ENCODE results near the gene EPSTI1.
A peak's percentile ranks its signal among the peaks of the same experiment; 100 is the strongest.

The EPSTI1 gene

DNA sequence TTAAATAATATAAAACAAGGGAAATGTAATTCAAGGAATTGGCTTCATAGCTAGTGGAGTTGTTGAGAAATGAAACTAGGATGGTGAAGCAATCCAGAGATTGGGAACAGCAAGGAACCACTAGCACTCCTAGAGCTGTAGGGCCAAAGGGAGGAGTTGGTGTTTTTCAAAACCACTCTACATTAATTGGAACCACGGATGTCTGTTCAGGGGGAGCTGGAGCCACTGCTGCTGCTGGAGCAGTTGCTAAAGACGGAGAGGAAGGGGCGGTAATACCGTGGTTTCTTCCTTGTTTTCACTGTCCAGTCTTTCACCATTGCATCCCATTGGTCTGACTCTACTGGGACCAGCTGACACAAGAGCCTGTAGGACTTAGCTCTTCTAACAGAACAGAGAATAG lies 39.8 kb upstream of the EPSTI1 start:
- TF ChIP-seq, protein P1, sequence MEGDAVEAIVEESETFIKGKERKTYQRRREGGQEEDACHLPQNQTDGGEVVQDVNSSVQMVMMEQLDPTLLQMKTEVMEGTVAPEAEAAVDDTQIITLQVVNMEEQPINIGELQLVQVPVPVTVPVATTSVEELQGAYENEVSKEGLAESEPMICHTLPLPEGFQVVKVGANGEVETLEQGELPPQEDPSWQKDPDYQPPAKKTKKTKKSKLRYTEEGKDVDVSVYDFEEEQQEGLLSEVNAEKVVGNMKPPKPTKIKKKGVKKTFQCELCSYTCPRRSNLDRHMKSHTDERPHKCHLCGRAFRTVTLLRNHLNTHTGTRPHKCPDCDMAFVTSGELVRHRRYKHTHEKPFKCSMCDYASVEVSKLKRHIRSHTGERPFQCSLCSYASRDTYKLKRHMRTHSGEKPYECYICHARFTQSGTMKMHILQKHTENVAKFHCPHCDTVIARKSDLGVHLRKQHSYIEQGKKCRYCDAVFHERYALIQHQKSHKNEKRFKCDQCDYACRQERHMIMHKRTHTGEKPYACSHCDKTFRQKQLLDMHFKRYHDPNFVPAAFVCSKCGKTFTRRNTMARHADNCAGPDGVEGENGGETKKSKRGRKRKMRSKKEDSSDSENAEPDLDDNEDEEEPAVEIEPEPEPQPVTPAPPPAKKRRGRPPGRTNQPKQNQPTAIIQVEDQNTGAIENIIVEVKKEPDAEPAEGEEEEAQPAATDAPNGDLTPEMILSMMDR (IDR thresholded peaks at IDR 0.05; ENCODE audit: control extremely low read depth, extremely low read depth, low read depth, missing control alignments) = no peak
- CTCF ChIA-PET = interaction anchor here (1.5 to 2.5 kb wide), 2 partner anchors 10 to 62 kb away, joined by 3 to 8 read pairs; no protein-coding TSS in a partner anchor
- no peak for DNase-seq (ENCODE audit: extremely low spot score)
- POLR2A ChIA-PET = no interaction called here

DNA sequence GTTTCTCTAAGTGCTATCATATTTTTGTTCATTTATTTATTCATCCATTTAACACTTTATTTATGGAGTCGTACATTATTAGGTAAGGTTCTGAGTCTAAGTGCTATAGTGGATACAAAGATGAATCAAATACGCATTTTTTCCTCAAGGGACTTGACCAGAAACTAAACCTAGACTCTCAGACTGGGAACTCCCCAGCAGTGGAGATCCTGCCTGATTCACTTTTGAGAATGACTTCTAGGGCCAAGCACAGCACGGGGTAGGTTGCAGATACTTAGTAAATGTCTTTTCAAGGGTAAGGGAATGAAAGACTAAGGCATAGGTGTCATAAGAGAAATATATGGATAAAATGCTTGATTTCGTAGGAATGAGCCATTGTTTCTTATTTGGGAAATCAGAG lies 38.5 kb upstream of the EPSTI1 start:
- DNase-seq (ENCODE audit: extremely low spot score) = peak; percentile 28
- CTCF ChIA-PET = interaction anchor here (1.0 to 2.5 kb wide), 3 partner anchors 9 to 15 kb away, joined by 3 to 8 read pairs (median 3); no protein-coding TSS in a partner anchor
- POLR2A ChIA-PET = no interaction called here
- TF ChIP-seq, protein P1 (IDR thresholded peaks at IDR 0.05; ENCODE audit: control extremely low read depth, extremely low read depth, low read depth, missing control alignments) = no peak

GRCh38 chr13:43026262-43026661 lies 34.2 kb upstream of the EPSTI1 start:
- CTCF ChIA-PET = interaction anchor here (1.0 to 1.2 kb wide), 2 partner anchors 10 to 13 kb away, joined by 3 to 6 read pairs; no protein-coding TSS in a partner anchor

GRCh38 chr13:43023289-43023963 lies 31.4 kb upstream of the EPSTI1 start, which contains the start of gene DNAJC15:
TSS of gene DNAJC15 (plus strand) at chr13:43023586. CDS start at chr13:43023627, 41 bp downstream.
- CTCF ChIA-PET = interaction anchor here (0.7 to 2.6 kb wide), 12 partner anchors 9 to 148 kb away, joined by 3 to 7 read pairs (median 4); no protein-coding TSS in a partner anchor
- TF ChIP-seq, protein P1 (IDR thresholded peaks at IDR 0.05; ENCODE audit: control extremely low read depth, extremely low read depth, low read depth, missing control alignments) = peak; percentile 10
- DNase-seq (ENCODE audit: extremely low spot score) = peak; percentile 80
- POLR2A ChIA-PET = interaction anchor here (0.6 to 0.7 kb wide), 2 partner anchors 31 to 1932 kb away, joined by 3 to 5 read pairs; no protein-coding TSS in a partner anchor

More at GRCh38 chr13:43026262-43026661, 34.2 kb upstream of the EPSTI1 start:
- no peak for DNase-seq (ENCODE audit: extremely low spot score)
- TF ChIP-seq, protein P1 (IDR thresholded peaks at IDR 0.05; ENCODE audit: control extremely low read depth, extremely low read depth, low read depth, missing control alignments) = no peak
- POLR2A ChIA-PET = interaction anchor here (0.7 kb wide), 1 partner anchor 29 kb away, joined by 3 read pairs; no protein-coding TSS in a partner anchor

GRCh38 chr13:43022934-43023288 lies 30.9 kb upstream of the EPSTI1 start:
- ChIA-PET POLR2A (interaction anchor here (0.7 kb wide), 1 partner anchor 30 kb away, joined by 5 read pairs; no protein-coding TSS in a partner anchor), CTCF (interaction anchor here (1.1 to 2.6 kb wide), 9 partner anchors 9 to 147 kb away, joined by 3 to 7 read pairs (median 4); no protein-coding TSS in a partner anchor)

More at GRCh38 chr13:43022934-43023288, 30.9 kb upstream of the EPSTI1 start:
- DNase-seq (ENCODE audit: extremely low spot score) = no peak
- TF ChIP-seq, protein P1 (IDR thresholded peaks at IDR 0.05; ENCODE audit: control extremely low read depth, extremely low read depth, low read depth, missing control alignments) = no peak
